ENCODE results near the gene SKAP2. TPM values are rescaled to one million over a fixed set of nuclear protein-coding genes. Genes with fewer than 3 reads are reported as not detected.

Gene SKAP2
- total and polyA plus RNA-seq, 2 of the 13 experiments (the other 11 are each of a cell fraction or from before 2014, with no cell fraction given), result 3.6 to 12.9 TPM

- TF ChIP-seq ZSCAN9 (CRISPR knock-in tag; IDR thresholded peaks at IDR 0.05; ENCODE audit: borderline replicate concordance), result no peak
- TF ChIP-seq, protein P1, sequence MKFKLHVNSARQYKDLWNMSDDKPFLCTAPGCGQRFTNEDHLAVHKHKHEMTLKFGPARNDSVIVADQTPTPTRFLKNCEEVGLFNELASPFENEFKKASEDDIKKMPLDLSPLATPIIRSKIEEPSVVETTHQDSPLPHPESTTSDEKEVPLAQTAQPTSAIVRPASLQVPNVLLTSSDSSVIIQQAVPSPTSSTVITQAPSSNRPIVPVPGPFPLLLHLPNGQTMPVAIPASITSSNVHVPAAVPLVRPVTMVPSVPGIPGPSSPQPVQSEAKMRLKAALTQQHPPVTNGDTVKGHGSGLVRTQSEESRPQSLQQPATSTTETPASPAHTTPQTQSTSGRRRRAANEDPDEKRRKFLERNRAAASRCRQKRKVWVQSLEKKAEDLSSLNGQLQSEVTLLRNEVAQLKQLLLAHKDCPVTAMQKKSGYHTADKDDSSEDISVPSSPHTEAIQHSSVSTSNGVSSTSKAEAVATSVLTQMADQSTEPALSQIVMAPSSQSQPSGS (CRISPR knock-in tag; IDR thresholded peaks at IDR 0.05), result no peak
Observed at GRCh38 chr7:26735976-26736600, 128.3 kb downstream of the SKAP2 start (continued).

DNA sequence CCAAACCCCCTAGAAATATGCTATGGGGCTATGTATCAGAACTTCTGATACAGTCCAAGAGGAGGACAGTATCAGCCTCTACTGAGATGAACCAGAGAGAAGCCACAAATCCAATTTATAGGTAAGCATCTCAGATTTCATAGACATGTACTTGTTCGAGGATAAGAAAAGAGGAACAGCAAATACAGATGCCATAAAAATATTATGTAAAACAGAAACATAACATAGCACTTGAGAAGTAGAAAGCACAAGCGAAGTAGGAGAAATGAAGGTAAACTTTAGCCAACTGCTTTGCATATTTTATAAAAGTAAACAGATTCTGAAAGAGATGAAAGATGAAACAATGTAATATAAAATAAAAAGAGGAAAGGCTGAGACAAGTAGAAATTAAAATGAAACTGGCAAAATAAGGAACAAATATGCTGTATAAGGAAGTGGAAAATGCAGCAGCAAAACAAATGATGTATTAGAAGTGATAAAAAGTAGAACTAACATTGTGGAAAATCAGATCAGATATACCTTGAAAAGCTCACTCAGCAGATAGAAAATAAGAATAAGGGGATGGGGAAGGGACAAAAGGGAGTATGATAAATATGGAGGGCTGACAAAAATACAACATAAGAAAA lies 135.1 kb downstream of the SKAP2 start:
- DNase-seq (ENCODE audit: low spot score) (no peak), FAIRE-seq (no peak), ATAC-seq (no peak)
- Histone ChIP-seq H3K27ac (ENCODE audit: extremely low read length, insufficient read depth, low read length) (no peak overlapping the region), H3K4me1 (ENCODE audit: insufficient read depth, low read length) (no peaks in the 10 kb centered on the region), H3K79me2 (ENCODE audit: insufficient read depth, low read length) (no peaks in the 10 kb centered on the region), H2AFZ (ENCODE audit: low read length) (no peak overlapping the region), H4K20me1 (ENCODE audit: insufficient read depth, low read length) (no peaks in the 10 kb centered on the region), H3K4me3 (replicated peaks in 1 of 3; ENCODE audit: insufficient read depth in 1 of 3, low read depth in 2 of 3, low read length in 3 of 3) (no peak overlapping the region), H3K4me2 (ENCODE audit: low read depth, low read length) (no peak overlapping the region), H3K36me3 (replicated peaks in 1 of 2; ENCODE audit: control insufficient read depth in 1 of 2, insufficient read depth in 2 of 2, low read length in 2 of 2) (no peaks in the 10 kb centered on the region), H3K9ac (ENCODE audit: insufficient read depth, low read depth, low read length) (no peak overlapping the region), H3K27me3 (ENCODE audit: control insufficient read depth in 1 of 2, insufficient read depth in 2 of 2, low read length in 2 of 2) (no peaks in the 10 kb centered on the region), H3K9me3 (ENCODE audit: low read length) (no peaks in the 10 kb centered on the region)
- ChIA-PET CTCF (ENCODE audit: low intra/inter-chr PET ratio, low total read pairs) (no interaction called here), POLR2A (no interaction called here)
- in situ Hi-C loops (cut with HindIII; ENCODE audit: extremely low pct_ligation_motif_present, low pct_unique_long_range_greater_than_20kb) (no loop called here), intact Hi-C loops (cut with micrococcal nuclease; ENCODE audit: unreplicated experiment) (no loop called here)
- TF ChIP-seq SMAD9 (CRISPR knock-in tag; IDR thresholded peaks at IDR 0.05) (no peak), ZNF543 (CRISPR knock-in tag; IDR thresholded peaks at IDR 0.05) (no peak), ZNF382 (CRISPR knock-in tag; IDR thresholded peaks at IDR 0.05; ENCODE audit: borderline replicate concordance) (no peak), GTF2F1 (IDR thresholded peaks at IDR 0.05; ENCODE audit: low read length) (no peak), ATF3 (CRISPR knock-in tag; IDR thresholded peaks at IDR 0.05) (no peak)
- TF ChIP-seq, protein P2, sequence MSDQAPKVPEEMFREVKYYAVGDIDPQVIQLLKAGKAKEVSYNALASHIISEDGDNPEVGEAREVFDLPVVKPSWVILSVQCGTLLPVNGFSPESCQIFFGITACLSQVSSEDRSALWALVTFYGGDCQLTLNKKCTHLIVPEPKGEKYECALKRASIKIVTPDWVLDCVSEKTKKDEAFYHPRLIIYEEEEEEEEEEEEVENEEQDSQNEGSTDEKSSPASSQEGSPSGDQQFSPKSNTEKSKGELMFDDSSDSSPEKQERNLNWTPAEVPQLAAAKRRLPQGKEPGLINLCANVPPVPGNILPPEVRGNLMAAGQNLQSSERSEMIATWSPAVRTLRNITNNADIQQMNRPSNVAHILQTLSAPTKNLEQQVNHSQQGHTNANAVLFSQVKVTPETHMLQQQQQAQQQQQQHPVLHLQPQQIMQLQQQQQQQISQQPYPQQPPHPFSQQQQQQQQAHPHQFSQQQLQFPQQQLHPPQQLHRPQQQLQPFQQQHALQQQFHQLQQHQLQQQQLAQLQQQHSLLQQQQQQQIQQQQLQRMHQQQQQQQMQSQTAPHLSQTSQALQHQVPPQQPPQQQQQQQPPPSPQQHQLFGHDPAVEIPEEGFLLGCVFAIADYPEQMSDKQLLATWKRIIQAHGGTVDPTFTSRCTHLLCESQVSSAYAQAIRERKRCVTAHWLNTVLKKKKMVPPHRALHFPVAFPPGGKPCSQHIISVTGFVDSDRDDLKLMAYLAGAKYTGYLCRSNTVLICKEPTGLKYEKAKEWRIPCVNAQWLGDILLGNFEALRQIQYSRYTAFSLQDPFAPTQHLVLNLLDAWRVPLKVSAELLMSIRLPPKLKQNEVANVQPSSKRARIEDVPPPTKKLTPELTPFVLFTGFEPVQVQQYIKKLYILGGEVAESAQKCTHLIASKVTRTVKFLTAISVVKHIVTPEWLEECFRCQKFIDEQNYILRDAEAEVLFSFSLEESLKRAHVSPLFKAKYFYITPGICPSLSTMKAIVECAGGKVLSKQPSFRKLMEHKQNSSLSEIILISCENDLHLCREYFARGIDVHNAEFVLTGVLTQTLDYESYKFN (CRISPR knock-in tag; conservative IDR thresholded peaks at IDR 0.05), result no peak
- 93% methylated on average over 2 of the region's 2 CpGs for WGBS (ENCODE audit: low lambda C conversion rate)
- no TSS peak for BruUV-seq (replicated peaks)
